Dedifferentiated amniotic fluid mesenchymal stem cell (primary cell): ENCODE data around the gene CCDC110.

ENCODE experiments used
- DNase-seq: peaks from one replicate; pipeline ENCODE4 v3.0.0-alpha.2; 2016; ENCODE audit errors: extremely low spot score

CCDC110 gene

DNA sequence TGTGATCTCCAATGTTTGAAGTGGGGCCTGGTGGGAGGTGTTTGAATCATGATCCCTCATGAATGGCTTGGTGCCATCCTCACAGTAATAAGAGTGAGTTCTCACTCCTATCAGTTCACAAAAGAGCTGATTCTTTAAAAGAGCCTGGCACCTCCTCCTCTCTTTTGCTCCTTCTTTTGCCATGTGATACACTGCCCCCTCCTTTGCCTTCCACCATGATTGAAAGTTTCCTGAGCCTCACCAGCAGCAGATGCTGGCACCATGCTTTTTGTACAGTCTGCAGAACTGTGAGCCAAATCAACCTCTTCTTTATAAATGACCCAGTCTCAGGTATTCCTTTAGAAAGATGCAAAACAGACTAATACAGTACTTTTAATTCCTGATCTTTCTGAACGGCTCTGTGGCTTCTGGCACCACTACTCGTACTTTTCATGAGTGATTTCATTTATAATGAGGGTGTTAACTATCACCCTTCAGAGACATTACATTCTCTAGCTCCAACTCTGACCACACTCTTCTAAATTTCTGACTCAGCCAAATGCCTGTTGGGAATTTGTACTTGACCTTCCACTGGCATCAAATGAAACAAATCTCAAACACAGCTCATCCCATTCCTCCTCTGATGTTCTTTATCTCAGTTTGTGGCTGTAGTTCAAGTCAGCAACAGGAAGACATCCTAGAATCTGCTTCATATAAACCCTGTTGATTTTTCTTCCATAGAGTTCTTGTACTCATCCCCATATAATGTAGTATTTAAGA, 50.0 kb downstream of the CCDC110 start:
- no peak for DNase-seq

DNA sequence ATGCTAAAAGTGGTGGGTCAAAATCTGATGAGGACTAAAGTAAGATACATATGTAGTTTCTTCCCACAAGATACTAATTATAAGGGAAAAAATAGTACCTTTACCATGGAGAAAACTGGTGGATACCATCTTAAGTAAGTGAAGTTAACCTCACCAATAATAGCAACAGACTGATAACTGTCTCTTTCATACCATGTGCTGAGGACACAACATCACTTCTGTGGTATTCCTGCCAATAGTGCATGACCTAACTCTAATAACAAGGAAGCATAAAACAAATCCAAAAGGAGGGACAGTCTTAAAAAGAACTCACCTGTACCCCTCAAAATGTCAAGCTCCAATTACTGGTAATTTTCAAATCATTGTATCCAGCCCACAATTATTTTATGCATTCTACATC, 54.6 kb downstream of the CCDC110 start:
- DNase-seq, result no peak

DNA sequence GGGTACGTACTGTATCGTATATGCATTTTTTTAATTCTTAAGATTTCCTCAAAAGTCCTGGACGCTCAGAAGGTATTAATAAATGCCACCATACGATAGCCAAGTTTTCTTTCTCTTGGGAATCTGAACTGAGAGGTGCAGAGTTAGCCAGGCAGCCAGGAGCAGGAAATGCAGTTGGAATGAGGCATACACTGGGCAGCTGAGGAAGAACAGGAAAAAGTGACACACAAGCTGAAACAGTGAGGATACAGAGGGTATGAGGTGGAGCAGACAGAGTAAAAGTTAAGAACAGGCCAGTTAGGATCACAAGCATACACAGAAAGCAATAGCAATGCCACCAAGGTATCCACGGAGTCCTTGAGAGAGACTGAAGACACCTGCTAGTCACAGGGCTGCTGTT, 59.1 kb downstream of the CCDC110 start:
- DNase-seq, result no peak

DNA sequence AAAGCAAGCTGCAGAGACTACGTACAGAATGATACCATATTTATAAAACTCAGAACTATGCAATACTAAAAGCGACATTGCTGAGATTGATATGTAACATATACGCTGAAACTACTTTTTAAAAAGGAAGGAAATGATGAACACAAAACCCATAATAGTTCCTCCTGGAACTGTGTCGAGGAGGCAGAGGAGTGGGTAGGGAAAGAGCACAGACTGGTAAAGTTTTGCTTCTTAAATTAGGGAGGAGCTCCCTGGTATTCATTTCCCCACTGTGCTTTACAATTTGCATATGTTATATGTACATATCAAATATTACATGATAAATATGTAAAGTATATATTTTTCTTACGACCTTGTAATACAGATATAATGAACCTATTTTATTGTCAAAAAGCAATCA, 59.7 kb downstream of the CCDC110 start:
- no peak for DNase-seq

DNA sequence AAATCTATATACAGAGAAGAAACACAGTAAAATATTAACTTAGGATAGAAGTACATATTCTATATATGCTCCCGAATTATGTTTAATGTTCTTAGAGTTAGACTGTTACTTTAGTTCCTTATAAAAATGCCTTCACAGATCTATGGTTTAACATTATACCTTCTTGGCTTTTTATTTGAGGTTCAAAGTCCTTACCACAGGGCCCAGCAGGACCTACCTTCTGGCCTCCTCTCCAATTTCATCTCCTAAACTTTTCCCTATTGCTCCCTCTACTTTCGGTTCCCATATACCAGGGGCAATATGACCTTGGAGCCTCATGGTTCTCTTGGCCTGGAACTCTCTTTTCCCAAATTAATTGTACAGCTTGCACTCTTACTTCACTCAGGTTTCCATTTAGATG, 63.1 kb downstream of the CCDC110 start:
- DNase-seq, result no peak

DNA sequence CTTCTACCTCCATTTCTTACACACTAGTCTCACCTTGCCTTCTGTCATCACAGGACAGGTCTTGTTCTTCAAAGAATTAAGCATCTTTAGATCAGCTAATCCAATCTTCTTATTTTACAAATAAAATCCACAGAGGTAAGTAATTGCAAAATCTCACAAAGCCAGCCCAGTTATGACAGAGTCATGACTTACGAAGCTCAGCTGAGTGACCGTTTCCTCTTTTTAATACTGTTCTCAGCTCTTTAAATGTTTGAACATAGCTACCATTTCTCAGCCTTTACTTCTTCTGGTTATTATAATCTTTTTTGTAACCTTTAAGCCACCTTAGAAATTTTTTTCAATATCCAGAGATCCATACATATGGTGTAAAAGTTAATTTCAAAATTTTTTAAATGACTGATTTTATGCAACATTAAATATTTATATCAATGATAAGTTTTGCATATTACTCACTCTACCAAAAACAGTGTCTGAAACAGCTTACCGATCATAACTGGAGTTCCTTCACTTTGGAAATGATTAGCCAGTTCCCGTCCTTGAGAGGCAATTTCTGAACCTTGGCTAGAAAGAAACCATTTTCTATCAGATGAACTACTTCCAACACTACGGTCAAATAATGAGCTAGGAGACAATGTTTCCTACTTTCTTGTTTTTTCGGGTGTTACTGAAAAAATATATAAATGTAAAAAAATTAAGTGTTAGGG, 66.1 kb downstream of the CCDC110 start:
- no peak for DNase-seq

DNA sequence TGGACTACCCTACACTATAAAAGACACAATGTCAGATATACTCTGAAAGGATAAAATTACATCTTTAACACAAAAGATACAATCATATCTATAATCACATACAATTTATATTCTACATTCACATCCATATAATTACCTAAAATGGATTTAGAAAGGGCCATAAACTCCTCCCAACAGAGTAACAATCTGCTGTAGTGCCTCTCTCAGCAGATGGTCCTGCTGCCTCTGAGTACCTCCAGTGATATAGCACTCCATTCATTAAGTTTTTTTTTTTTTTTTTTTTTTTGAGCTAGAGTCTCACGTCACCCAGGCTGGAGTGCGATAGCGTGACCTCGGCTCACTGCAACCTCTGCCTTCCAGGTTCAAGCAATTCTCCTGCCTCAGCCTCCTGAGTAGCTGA, 67.5 kb downstream of the CCDC110 start:
- DNase-seq, result no peak

DNA sequence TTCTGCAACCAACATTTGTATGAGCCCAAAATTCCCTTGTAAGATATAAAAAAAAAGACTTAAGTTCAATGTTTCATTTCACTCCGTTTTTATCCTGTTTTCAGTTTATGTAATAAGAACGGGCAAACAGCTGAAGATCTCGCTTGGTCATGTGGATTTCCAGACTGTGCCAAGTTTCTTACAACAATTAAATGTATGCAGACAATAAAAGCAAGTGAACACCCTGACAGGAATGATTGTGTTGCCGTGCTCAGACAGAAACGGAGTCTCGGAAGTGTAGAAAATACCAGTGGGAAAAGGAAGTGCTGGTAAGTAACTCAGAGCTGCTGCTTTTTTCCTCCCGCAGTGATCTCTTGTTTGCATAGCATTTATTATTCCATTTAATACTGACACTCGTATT, 72.1 kb downstream of the CCDC110 start:
- no peak for DNase-seq

DNA sequence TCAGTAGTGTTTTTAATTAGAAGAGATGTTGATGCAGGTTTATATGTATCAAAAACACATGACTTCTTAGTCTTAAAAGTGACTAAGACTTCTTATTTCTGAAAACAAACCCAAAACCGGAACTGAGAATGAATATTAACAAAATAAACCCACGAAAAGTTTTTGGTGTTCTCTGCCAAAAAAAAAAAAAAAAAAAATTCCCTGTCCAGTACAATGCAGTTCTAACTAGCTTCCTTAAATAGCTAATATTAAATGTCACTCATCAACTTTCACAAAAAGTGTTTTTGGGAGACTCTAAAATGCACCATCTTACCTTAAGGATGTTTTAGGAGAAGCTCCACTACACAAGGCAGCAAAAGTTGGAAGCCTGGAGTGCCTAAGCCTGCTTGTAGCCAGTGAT, 72.9 kb downstream of the CCDC110 start:
- DNase-seq, result no peak

DNA sequence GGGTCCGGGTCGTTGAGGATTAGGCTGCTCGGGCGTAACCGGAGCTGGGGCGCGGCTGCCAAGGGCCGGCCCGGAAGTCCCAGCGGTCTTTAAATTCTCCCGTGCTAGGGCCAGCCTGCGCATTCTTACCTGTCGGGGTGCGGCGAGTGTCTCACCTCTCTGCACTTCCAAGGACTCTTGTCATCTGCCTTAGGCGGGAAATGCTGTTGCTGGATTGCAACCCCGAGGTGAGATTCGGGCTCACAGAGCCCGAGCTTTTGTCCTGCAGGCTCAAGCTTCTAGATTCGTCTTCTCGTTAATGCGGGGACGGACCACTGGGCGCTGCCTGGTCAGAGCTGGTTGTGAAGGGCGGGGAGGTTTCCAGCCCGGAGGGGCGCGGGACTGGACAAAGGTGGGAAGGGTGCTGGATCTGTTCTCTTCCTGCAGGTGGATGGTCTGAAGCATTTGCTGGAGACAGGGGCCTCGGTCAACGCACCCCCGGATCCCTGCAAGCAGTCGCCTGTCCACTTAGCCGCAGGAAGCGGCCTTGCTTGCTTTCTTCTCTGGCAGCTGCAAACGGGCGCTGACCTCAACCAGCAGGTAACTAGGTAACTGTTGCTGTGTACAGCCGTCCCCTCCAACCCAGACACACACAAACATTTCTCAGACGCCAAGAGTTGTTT, 74.7 kb downstream of the CCDC110 start, which contains the start of gene ANKRD37:
TSS of gene ANKRD37 (plus strand) at position 118 of the 662 bp plus-strand sequence. CDS start at position 201, 83 bp downstream.
- DNase-seq, result no peak

DNA sequence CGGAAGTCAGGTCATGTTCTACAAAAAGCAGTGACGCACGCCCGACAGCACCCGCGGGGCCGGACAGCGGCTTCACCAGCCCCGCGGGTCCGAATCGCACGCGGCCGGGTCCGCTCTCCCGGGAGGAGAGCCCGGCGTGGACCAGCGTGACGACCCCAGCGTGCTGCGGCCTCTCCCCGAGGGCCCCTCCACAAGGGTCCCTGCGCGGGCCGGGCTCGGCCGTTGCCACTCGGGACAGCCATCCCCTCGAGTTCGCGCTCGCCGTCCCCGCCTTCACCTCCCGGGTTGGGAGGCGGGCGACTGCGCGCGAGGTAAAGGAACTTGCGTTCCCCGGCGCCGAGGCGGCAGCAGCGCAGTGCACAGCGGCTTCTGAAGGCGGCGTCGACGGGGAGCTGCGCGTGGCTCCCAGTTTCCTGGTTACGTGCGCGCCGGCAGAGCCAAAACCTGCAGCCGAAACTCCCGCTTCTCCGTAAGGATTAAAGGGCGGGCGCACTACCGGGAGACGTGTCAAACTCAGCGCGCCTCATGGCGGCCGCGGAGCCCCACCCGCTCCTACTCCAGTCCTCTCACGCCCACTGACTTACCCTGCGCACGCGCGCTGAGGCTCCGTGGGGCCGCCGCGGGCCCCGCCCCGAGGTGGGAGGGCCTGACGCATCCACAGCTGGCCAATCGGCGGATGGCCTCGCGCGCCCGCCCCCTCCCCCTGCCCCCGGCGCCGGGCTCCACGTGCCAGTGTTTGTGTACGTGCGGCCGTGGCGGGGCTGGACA, 75.4 kb downstream of the CCDC110 start:
- peak; percentile 94 for DNase-seq

DNA sequence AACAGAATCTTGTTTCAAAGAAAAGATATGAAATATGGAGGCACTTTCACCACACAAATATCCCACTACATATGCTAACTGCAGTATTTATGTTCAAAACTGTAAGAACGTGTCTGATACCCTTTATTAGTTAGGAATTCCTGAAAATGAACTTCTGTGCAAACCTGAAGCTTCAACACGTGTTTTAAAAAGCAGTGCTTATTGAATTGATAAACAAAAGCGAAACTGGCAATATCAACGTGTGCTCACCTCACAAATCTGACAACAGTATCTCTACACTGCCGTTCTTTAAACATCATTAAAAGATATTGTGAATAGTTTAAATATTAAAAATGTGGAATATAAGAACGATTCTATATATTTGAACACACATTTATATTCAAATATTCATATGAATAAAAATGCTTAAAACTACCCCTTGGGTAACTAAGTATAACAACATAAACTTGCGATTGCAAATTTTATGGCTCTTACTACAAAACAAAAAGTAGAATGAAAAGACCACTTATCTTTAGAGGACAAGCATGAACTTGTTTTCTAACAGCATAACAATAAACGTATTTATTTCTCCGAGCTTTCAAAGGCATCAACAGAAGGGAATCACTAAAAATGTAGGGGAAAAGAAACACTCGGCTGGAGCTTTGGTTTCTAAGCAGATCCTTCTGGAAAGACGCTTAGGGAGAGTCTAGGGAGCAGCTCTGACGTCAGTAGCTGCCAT, 76.1 kb downstream of the CCDC110 start, which contains the start of gene LRP2BP:
TSS of gene LRP2BP (minus strand) at position 687 of the 718 bp plus-strand sequence. CDS start 17,738 bp downstream, outside the sequence.
- DNase-seq, result no peak
